Measurements from ENCODE around the gene REEP6. TPM values are rescaled to one million over a fixed set of nuclear protein-coding genes. Genes with fewer than 3 reads are reported as not detected.
"Not testable (repeated sequence)": the region's sequence is repeated elsewhere in the genome, so short reads cannot be mapped to it uniquely, and the experiment has no call there.

Gene REEP6
- total RNA-seq, 1 donor from 2014 or later, result 0.72 TPM

DNA sequence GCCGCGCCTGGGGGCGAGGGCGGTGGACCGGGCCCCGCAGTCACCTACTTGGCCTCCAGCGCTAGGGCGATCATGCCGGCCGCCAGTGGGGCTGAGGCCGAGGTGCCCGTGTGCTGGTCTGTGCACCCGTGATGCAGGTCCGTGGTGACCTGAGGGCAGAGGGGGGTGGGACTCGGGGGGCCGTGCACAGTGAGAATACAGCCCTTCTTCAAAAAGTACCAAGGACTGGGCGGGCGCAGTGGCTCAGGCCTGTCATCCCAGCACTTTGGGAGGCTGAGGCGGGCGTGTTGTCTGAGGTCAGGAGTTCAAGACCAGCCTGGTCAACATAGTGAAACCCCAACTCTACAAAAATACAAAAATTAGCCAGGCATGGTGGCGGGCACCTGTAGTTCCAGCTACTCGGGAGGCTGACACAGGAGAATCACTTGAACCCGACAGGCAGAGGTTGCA lies 7.0 kb upstream of the REEP6 start:
- intact Hi-C loops (cut with micrococcal nuclease), result no loop called here
- DNase-seq (no peak), ATAC-seq (no peak)

DNA sequence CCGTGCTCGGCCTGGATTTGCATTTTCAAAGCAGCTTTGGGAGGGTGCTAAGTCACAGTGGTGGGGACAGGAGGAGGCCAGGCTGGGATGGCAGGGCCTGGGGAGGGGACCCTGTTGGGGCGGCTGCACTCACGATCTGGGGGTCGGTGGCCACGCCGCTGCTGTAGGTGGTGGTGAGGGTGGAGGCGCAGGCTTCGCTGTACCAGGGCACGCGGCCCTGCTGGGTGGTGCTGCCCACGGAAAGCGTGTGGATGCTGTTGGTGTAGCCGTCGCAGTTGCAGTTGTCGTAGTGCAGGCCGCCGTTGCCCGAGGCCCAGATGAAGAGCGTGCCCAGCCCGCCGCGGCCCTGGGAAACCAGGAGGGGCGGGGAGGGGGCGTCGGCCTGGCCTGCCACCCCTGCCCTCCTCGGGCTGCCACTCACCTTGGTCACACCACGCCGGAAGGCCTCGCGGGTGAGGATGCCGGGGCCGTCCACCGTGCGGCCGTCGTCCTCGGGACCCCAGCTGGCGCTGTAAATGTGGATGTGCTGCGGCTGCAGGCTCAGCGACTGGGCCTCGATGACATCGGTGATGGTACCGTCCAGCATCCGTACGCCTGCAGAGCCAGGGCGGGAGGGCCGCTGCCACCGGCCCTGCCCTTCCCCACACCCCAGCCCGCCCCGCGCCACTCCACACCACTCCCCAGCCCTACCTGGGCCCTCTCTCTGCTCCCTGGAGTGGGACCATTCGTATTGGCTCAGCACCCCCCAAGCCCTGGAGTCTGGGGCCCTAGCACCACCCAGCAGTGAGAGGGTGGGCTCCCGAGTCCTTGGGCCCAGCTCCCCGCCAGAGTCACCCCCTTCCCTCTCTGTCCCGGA lies 4.0 kb upstream of the REEP6 start:
- intact Hi-C loops (cut with micrococcal nuclease), result no loop called here
- ATAC-seq, result no peak
- DNase-seq, result peak; percentile 25

- DNase-seq (peak; percentile 30), ATAC-seq (no peak)
- intact Hi-C loops (cut with micrococcal nuclease), result no loop called here
These were observed 3.3 kb upstream of the REEP6 start for GRCh38 chr19:1487576-1488281.

- no peak for DNase-seq
- intact Hi-C loops (cut with micrococcal nuclease), result no loop called here
- ATAC-seq, result no peak
These were observed 2.7 kb upstream of the REEP6 start for GRCh38 chr19:1488282-1488601.

DNA sequence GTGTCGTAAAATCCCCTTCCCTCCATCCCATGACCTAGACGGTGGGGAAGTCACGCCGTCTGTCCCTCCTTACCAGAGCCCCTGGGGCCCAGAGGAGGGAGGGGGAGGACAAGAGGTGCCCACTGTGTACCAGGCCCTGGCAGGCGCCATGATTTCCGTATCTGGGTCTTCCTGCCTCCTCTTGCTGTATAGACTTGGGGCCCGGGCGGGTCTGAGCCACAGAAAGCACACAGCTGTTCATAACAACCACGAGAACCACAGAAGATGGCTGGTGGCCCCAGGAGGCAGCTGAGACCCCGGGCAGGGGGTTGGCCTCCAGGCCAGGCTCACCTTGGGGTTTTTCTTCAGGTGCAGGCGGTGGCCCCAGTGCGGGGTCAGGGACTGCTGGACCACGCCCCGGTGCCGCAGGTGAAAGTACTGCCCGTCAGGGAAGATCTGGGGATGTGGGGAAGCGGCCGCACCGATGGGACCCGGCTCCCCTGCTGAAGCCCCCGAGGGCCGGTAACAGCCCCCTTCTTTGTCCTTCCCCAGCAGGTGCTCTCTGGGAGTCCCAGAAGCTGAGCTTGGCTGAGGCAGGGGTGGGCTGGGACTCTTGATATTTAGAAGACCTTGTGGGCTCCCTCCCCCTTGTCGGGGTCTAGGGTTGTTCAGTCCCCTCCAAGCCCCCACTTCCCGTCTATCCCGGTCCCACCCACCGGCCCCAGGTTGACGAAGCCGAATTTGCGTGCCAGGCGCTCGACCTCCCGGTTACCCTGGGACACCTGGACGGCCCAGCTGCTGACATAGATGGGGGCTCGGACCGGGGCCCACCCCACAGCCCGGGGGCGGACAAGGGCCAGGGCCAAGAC lies 1.3 kb upstream of the REEP6 start:
- ATAC-seq, result no peak
- intact Hi-C loops (cut with micrococcal nuclease), result no loop called here
- DNase-seq, result peak; percentile 48

GRCh38 chr19:1490311-1491113 lies 469 bp upstream of the REEP6 start, which contains the start of gene PCSK4:
PCSK4 (minus strand) TSS chr19:1490350; CDS start chr19:1490346, 4 bp downstream.
- peak; percentile 92 for ATAC-seq
- intact Hi-C loops (cut with micrococcal nuclease), result no loop called here
- peak; percentile 98 for DNase-seq

GRCh38 chr19:1491849-1492170 lies 829 bp downstream of the REEP6 start:
- ATAC-seq (no peak), DNase-seq (peak; percentile 35)
- intact Hi-C loops (cut with micrococcal nuclease), result no loop called here

- intact Hi-C loops (cut with micrococcal nuclease), result no loop called here
- DNase-seq, result no peak
- ATAC-seq, result no peak
These were observed 1.6 kb downstream of the REEP6 start for GRCh38 chr19:1492474-1493006.

GRCh38 chr19:1494115-1494815 lies 3.3 kb downstream of the REEP6 start:
- no peak for DNase-seq
- intact Hi-C loops (cut with micrococcal nuclease), result no loop called here
- ATAC-seq, result no peak

DNA sequence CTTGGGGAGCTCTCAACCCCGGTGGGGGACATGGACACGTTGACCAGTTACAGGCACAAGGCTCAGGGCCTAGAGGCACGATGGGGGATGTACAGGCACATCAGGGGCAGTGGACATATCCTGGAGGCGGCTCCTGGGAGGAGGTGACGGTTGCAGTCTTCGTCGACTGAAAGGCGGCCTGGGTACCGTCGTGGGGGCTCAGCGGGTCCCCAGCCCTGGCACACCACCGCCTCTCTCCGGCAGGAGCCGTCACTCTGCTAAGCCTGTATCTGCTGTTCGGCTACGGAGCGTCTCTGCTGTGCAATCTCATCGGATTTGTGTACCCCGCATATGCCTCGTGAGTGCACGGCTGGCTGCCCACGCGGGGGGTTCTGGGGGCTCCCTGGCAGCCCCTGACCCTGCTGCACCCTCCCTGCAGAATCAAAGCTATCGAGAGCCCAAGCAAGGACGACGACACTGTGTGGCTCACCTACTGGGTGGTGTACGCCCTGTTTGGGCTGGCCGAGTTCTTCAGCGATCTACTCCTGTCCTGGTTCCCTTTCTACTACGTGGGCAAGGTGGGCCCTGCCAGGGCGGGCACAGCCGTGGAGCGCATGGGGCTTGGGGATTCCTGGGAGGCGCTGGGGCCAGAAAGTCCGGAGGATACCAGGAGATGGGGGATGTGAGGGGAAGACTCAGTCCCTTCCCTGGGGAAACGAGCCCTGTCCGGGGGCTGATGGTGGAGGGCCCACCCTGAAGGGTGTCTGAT lies 4.2 kb downstream of the REEP6 start:
- intact Hi-C loops (cut with micrococcal nuclease), result no loop called here
- ATAC-seq (no peak), DNase-seq (no peak)

DNA sequence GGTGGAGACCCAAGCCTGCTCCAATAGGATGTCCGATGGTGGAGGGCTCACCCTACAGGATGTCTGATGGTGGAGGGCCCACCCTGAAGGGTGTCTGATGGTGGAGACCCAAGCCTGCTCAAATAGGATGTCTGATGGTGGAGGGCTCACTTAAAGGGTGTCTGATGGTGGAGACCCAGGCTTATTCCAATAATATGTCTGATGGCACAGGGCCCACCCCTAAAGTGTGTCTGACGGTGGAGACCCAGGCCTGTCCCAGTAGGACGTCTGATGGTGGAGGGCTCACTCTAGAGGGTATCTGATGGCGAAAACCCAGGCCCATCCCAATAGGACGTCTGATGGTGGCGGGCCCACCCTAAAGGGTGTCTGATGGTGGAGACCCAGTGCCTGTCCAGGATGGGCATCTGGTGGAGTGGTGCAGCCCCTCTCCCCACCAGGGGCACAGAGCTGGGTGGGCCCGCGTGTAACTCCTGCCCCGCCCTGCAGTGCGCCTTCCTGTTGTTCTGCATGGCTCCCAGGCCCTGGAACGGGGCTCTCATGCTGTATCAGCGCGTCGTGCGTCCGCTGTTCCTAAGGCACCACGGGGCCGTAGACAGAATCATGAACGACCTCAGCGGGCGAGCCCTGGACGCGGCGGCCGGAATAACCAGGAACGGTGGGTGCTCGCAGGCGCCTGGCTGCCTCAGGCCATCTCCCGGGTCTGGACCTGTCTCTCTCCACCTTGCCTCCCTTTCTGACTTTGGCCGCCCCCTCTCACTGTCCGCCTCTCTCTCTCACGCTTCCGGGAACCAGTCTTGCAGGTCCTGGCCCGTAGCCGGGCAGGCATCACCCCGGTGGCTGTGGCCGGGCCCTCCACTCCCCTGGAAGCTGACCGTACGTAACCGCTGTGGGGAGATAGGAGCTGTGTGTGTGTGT lies 5.1 kb downstream of the REEP6 start:
- intact Hi-C loops (cut with micrococcal nuclease), result no loop called here
- DNase-seq, result no peak
- no peak for ATAC-seq

GRCh38 chr19:1496714-1497577 lies 6.0 kb downstream of the REEP6 start:
- ATAC-seq (no peak), DNase-seq (no peak)
- intact Hi-C loops (cut with micrococcal nuclease), result no loop called here

GRCh38 chr19:1497578-1498235 lies 6.7 kb downstream of the REEP6 start:
- DNase-seq (no peak), ATAC-seq (no peak)
- intact Hi-C loops (cut with micrococcal nuclease), result no loop called here

- ATAC-seq; intact Hi-C loops (cut with micrococcal nuclease); DNase-seq: not testable (repeated sequence)
These were observed 8.2 kb downstream of the REEP6 start for GRCh38 chr19:1499231-1499630.

DNA sequence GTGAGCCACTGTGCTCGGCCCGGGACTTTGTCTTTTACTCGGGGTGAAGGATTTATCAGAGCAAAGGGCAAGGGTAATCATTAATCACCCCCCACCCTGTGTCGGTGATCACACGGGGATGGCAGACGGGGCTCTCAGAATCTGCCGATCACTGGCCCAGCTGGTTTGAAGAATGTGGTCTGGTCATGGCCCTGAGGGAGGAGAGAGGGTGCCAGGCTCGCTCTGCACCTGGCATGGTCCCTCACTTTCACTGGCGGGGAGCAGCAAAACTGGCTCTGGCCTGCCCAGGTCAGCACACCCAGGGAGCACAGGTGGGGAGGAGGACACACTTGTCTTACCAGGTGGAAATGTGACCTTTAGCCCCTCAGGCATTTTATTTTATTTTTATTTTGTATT lies 10.2 kb downstream of the REEP6 start:
- intact Hi-C loops (cut with micrococcal nuclease), result no loop called here
- ATAC-seq (no peak), DNase-seq (no peak)

Data from left ventricle myocardium superior (tissue), 1 donor.